ENCODE measurements around the gene MOSPD3.

Gene MOSPD3

DNA sequence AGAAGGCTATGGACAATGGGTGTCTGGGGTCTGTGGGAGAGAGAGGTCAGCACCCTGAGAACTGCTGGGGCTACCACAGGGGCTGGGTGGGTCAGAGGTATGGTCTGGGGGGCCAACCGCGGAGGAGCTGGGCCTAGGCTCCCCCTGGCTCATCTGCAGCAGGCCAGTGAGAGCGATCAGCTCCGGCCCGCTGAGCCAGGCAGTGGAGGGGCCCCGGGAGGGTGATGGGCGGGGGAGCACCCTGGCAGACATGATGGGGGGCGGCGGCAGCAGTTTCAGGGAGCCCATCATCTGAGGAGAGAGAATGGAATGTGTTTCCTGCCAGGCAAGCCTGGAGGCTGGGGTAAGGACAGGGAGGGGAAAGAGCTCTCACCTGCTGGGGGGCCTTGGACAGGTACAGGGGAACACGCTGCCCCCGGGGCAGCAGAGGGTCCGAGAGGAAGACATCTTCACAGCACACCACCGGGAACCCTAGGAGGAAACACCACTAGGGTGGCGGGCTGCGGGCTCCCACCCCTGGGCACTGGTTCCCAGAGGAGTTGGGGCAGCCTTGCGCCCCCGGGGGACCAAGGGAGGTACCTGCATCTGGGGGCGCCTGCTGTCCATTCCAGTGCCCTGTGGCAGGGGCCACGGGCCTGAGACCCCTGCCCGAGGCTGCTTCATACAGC, 39.9 kb upstream of the MOSPD3 start:
- TF ChIP-seq, protein P1, sequence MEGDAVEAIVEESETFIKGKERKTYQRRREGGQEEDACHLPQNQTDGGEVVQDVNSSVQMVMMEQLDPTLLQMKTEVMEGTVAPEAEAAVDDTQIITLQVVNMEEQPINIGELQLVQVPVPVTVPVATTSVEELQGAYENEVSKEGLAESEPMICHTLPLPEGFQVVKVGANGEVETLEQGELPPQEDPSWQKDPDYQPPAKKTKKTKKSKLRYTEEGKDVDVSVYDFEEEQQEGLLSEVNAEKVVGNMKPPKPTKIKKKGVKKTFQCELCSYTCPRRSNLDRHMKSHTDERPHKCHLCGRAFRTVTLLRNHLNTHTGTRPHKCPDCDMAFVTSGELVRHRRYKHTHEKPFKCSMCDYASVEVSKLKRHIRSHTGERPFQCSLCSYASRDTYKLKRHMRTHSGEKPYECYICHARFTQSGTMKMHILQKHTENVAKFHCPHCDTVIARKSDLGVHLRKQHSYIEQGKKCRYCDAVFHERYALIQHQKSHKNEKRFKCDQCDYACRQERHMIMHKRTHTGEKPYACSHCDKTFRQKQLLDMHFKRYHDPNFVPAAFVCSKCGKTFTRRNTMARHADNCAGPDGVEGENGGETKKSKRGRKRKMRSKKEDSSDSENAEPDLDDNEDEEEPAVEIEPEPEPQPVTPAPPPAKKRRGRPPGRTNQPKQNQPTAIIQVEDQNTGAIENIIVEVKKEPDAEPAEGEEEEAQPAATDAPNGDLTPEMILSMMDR (IDR thresholded peaks at IDR 0.05; ENCODE audit: low read depth, low read length): no peak
- DNase-seq (ENCODE audit: low read depth in 2 of 2): no peak
- H3K4me3 ChIP-seq (replicated peaks in 1 of 2; ENCODE audit: low read depth in 2 of 2, low read length in 2 of 2): no peak overlapping the region

DNA sequence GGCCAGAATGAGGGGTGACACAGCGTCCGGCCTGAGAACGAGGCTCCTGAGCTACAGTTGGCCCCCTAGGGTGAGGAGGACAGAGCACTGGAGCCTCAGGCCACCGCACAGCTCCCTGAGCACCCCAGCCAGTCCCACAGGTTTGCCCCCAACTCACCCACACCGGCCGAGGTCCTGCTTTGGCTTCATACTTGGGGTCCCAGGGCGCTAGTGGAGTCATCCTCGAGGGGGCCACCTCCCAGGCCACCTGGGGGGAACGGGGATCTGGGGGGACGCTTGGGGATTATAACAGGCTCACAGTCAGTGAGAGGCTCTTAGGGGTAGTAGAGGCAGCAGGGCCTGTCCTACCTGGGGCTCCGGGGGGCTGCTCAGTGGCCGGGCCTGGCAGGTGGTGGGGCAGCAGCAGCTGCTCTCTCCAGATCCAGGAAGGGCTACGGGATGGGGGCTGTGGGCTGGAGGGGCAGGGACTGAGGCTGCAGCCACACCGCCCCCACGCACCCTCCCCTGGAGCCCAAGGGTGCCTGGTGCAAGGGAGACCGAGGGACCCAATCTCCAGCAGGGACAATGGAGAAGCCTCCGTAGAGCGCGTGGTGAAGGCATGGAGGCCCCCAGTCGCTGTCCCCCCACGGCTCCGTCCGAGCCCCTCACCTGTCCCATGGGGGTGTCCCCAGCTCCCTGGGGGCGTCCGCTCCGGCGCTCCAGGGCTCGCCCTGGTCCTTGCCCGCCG, 39.2 kb upstream of the MOSPD3 start:
- no peak for DNase-seq (ENCODE audit: low read depth in 2 of 2)
- no peak overlapping the region for H3K4me3 ChIP-seq (replicated peaks in 1 of 2; ENCODE audit: low read depth in 2 of 2, low read length in 2 of 2)
- TF ChIP-seq, protein P1 (IDR thresholded peaks at IDR 0.05; ENCODE audit: low read depth, low read length): no peak

DNA sequence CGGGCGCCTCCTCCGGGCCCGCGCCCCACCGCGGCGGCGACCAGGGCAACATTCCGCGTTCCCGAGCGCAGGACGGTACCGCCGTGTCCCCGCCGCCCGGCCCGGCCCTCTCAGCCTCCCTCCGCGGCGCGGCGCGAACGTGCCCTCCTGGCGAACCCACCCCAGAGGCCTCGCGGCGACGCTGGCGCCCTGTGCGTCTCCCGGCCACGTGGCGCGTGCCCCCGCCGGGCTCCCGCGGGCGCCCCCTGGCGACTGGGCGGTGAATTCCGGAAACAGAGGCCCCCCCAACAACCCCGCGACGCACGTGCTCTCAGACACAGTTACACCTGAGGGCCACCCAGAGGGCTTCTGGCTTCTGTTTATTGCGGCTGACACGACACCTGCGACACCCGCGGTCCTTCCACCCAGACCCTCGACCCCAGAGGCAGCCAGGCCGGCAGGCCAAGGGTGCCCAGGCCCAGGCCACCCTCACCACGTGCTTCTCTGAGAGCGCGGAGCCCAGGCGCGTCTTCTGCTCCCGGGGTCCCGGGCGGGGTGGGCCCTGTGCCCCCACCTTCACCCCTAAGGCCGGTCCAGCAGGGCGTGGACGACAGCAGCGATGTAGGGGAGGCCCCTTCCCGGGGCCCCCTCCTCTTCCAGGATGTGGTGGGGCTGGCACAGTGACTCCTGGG, 38.5 kb upstream of the MOSPD3 start, which contains the start of gene SAP25:
SAP25 (minus strand) TSS at position 210 of the 671 bp plus-strand sequence; CDS start at position 52, 158 bp downstream.
- DNase-seq (ENCODE audit: low read depth in 2 of 2): no peak
- TF ChIP-seq, protein P1 (IDR thresholded peaks at IDR 0.05; ENCODE audit: low read depth, low read length): no peak
- no peak within 1 kb of the TSS for H3K4me3 ChIP-seq (replicated peaks in 1 of 2; ENCODE audit: low read depth in 2 of 2, low read length in 2 of 2)

DNA sequence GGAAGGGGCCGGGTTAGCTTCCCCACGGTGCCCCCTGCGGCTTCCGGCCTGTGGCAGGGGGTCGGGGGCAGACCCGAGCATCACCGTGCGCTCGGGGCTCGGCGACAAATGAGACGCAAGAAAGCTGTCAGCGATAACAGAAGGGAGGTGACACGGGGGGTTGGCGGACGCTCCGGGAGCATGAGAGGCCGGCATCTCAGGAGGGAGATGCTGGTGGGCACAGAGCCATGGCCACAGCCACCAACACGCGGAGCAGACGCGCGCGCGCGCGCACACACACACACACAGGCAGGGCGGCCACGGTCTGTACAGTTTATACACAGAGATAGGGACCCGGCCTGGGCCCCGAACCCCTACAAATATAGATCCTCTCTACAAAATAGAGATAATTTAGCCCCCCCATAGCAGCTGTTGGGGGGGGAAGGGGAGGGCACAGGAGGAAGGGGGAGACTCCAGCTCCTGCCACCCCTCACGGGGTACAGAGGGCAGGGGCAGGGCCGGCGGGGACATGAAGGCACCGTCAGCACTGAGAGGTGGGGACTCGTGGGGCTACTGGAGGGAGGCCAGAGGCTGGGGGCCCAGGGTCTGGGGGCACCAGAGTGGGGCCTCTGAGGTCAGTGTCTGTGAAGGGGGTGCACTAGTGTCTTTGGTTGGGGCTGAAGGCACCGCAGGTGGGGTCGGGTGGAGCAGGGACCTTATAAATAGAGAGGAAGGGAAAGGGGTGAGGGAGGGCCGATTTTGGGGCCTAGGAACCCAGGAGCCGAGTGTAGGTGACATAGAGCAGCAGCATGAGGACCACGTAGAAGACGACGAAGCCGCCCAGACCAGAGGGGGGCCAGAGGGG, 37.8 kb upstream of the MOSPD3 start:
- H3K4me3 ChIP-seq (replicated peaks in 1 of 2; ENCODE audit: low read depth in 2 of 2, low read length in 2 of 2): no peak overlapping the region
- TF ChIP-seq, protein P1 (IDR thresholded peaks at IDR 0.05; ENCODE audit: low read depth, low read length): no peak
- DNase-seq (ENCODE audit: low read depth in 2 of 2): no peak

DNA sequence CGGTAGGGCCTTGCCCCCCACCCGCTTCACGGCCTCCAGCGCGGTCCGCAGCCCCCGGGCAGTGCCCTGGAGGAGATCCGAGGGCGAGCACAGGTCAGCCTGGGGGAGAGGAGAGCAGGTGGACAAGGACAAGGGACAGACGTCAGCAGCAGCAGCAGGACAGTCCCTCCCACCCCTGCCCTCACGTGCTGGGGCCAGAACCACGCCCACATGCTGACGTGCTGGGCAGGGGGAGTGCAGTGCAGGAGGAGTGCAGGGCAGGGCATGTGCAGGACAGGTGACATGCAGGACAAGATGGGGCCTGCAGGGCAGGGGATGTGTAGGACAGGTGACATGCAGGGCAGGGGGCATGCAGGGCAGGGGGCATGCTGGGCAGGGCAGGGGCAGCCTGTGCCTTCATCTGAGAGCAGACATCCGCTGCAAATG, 37.1 kb upstream of the MOSPD3 start:
- DNase-seq (ENCODE audit: low read depth in 2 of 2): no peak
- TF ChIP-seq, protein P1 (IDR thresholded peaks at IDR 0.05; ENCODE audit: low read depth, low read length): no peak

DNA sequence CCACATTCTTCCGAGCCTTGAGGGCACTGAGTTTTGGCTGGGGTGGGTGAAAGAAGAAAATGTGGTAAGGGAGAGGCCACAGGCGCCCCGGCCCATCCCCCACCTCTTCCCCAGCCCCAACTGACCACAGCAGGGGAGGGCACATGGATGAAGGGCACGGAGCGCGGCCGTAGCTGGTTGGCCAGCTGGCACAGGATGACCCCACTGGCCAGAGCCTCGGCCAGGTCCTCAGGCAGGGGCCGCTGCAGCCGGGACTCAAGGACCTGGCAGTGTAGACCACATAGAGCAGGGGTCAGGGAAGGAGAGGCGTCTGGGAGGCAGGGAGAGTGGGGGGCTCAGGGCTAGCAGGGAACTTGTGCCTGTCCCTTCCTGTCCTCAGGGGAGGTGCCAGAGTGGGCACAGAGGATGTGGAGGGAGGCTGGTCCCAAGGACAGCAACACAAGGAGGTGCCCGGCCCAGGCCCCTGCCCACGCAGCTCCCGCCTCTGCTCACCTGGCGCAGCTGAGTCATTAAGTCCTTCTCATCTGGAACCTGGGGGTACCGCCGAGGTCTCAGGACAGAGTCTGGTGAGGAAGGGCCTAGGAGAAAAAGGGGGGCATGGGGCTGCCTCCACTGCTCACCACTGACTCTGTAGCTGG, 36.5 kb upstream of the MOSPD3 start:
- DNase-seq (ENCODE audit: low read depth in 2 of 2): no peak
- H3K4me3 ChIP-seq (replicated peaks in 1 of 2; ENCODE audit: low read depth in 2 of 2, low read length in 2 of 2): no peak overlapping the region

More for the DNA sequence above, 37.1 kb upstream of the MOSPD3 start:
- no peak overlapping the region for H3K4me3 ChIP-seq (replicated peaks in 1 of 2; ENCODE audit: low read depth in 2 of 2, low read length in 2 of 2)

More for the DNA sequence above, 36.5 kb upstream of the MOSPD3 start:
- TF ChIP-seq, protein P1 (IDR thresholded peaks at IDR 0.05; ENCODE audit: low read depth, low read length): no peak

Measured in cardiac fibroblast (primary cell).